Activated naive CD4-positive, alpha-beta T cell treated with anti-CD3 and anti-CD28 coated beads, Interleukin-2, amount 50 U/mL, for 24 hours (primary cell): ENCODE measurements around the gene RTKN.
"Not testable (repeated sequence)": the region's sequence is repeated elsewhere in the genome, so short reads cannot be mapped to it uniquely, and the experiment has no call there.

Experiments used
- H3K27ac Mint-ChIP-seq: one replicate; pipeline ENCODE4 v1.8.0; 2021; ENCODE audit warnings: mild to moderate bottlenecking, mixed read lengths
- H3K27me3 Mint-ChIP-seq: one replicate; pipeline ENCODE4 v1.8.0; 2021; ENCODE audit warnings: mixed read lengths
- H3K36me3 Mint-ChIP-seq: one replicate; pipeline ENCODE4 v1.8.0; 2021; ENCODE audit warnings: mixed read lengths
- H3K4me1 Mint-ChIP-seq: one replicate; pipeline ENCODE4 v1.8.0; 2021; ENCODE audit warnings: mixed read lengths
- H3K4me3 Mint-ChIP-seq: one replicate; pipeline ENCODE4 v1.8.0; 2021; ENCODE audit warnings: mild to moderate bottlenecking, mixed read lengths
- H3K9me3 Mint-ChIP-seq: one replicate; pipeline ENCODE4 v1.8.0; 2021; ENCODE audit warnings: mixed read lengths

Gene RTKN

DNA sequence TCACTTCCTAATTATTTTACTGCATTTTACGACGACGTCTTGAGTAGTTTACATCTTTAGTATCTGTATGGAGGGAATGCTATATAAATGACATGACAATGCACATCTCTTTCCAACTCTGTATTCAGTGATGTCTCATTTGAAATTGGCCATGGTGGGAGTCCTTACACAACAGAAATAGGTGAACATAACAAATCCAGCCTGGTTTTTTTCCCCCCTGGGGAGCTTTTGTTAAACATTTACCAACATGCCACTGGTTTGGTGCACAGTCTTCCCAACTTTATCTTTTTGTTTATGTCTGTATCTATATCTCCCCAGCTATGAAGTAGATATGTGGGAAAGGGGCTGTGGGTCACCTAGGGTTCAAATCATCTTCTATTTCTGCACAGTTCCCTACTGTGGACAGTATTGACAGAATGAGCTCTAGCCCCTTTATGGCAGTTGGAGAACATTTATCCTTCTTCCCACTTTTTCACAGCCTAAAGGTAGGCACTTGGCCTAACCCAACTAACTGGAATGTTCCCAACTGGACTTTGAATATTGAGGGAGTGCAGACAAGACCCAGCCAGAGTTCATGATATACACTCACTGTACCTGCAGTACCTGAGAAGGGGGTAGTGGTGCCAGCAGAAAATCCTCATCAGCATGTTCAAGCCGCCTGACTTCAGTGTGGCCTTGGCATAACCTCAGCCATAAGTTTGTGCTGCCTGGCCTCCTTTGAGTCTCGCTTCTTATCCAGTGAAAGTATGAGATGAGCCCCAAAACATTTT is 5.7 kb upstream of the RTKN start:
- no peak overlapping the region for H3K27ac Mint-ChIP-seq
- no peaks in the 10 kb centered on the region for H3K36me3 Mint-ChIP-seq
- no peak overlapping the region for H3K4me3 Mint-ChIP-seq
- H3K4me1 Mint-ChIP-seq, result peaks cover 3% of the 10 kb centered on the region
- peaks cover 7% of the 10 kb centered on the region for H3K27me3 Mint-ChIP-seq
- H3K9me3 Mint-ChIP-seq, result no peaks in the 10 kb centered on the region

DNA sequence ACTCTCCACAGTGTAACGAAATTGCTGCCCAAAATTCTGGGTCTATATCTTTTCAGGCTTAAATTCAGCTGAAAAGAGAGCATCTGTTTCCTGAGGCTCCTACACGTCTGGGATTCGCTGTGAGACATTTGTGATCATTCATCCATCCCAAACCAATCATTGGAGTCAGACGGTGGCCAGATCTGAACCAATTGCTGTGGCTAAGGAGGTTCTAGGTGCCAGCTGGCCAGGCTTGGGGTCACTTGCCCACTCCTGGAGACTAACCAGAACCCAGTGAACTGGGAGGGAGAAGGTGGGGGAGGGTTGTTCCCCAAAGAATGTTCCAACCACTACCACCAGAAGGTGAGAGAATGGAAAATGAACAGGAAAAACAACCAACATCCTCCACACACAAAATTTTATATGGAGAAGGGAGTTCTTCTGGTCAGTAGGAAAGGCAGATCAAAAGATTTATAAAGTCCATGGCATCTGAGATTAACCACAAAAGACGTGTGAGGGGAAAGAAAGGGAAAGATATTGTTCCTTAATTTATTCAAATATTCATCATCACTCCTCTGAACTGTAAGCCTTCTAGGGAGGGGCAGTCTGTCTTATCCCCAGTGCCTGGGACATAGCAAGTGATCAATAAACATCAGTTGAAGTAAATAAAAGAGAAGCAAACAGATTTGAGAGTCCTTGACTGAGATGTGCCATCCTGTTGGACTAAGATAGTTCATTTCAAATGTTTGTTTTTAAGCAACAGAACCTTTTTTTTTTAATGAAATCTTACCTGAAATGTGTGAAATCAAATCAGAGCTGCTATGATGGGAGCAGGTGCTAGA is 3.0 kb upstream of the RTKN start:
- Mint-ChIP-seq H3K9me3 (no peaks in the 10 kb centered on the region), H3K4me3 (no peak overlapping the region), H3K27me3 (peaks cover 14% of the 10 kb centered on the region), H3K36me3 (no peaks in the 10 kb centered on the region), H3K4me1 (peaks cover 8% of the 10 kb centered on the region), H3K27ac (no peak overlapping the region)

DNA sequence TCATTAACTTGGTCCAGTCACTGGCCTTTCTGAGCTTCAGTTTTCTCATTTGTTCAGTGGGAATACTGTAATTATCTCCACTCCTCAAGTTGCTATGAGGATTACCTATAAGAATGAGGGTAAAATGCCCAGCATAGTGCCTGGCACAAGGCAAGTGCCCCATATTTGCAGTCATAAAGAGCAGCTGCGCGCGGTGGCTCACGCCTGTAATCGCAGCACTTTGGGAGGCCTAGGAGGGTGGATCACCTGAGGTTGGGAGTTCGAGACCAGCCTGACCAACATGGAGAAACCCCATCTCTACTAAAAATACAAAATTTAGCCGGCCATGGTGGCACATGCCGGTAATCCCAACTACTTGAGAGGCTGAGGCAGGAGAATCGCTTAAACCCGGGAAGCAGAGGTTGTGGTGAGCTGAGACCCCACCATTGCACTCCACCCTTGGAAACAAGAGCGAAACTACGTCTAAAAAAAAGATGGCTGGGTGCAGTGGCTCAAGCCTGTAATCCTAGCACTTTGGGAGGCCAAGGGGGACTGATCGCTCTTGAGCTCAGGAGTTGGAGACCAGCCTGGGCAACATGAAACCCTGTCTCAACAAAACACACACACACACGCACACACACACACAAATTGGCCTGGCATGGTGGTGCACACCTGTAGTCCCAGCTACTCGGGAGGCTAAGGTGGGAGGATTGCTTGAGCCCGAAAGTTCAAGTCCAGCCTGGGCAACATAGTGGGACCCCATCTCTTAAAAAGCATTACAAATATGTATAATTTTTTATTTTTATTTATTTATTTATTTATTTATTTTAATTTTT is 953 bp upstream of the RTKN start:
- Mint-ChIP-seq H3K27me3 (peaks cover 18% of the 10 kb centered on the region), H3K4me3 (peak overlapping the region; percentile 82)
- H3K36me3 Mint-ChIP-seq, H3K4me1 Mint-ChIP-seq, H3K27ac Mint-ChIP-seq, H3K9me3 Mint-ChIP-seq: not testable (repeated sequence)

DNA sequence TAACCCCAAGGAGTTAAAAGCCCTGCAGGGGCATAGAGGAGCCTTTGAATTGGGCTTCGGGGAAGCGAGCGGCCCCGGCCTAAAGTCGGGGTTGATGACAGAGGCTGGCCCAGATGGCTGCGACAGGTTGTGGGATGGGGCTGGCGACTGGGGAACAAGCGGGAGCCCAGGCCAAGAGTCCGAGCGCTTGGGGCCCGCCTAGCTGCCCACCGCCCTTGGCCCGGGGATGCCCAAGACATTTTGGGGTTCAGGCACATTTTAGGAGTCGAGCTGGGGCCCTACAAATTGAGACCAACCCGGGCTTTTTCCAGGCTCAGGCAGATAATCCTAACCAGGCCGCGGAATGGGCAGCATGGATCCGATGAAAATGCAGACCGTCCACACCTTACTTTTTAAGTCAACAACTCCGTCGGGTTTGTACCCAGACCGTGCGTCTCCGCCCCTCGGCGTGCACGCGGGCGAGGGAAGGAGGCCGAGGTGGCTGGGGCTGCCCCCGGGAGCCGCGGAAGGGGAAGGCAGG is 507 bp downstream of the RTKN start:
- Mint-ChIP-seq H3K27me3 (peaks cover 18% of the 10 kb centered on the region), H3K4me3 (no peak overlapping the region)

DNA sequence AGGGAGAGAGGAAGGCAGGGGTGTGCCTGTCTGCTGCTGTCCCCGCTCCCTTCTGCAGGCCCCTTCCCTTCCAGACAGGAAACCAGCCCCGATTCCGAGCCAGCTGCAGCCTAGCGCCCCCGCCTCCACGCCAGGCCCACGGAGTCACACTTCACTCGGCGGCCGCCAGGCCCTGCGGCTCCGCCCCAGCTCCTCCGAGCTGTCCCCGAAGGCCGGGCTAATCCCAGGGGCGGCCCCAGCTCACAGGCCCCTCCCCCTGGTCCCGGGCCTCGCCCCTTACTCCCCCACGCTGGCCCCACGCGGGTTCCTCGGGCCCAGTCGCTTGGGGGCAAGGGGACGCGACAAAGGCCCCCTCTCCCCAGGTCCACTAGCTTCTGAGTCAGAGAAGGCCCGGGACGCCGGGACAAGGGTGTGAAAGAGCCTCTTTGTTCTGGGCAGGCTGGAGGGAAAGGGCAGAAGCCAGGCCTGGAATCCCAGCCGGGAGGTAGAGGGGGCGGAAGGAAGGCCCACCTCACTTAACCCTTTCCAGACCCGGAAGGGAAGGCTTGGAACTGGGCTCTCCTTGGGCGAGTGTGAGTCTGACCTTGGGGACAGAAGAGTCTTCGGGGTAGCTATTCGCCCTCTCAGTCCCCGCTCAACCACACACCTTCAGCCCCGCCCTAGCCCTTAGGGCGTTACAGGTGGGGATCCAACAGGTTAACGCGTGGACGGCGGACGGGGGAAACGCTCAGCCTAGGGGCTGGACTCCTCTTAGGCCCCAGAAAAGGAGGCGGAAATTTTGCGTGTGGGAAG is 1.2 kb downstream of the RTKN start:
- Mint-ChIP-seq H3K4me3 (peak overlapping the region; percentile 60), H3K27ac (no peak overlapping the region), H3K4me1 (peaks cover 8% of the 10 kb centered on the region)

More for the DNA sequence above, 507 bp downstream of the RTKN start:
- Mint-ChIP-seq H3K4me1 (peaks cover 8% of the 10 kb centered on the region), H3K9me3 (no peaks in the 10 kb centered on the region), H3K27ac (no peak overlapping the region), H3K36me3 (no peaks in the 10 kb centered on the region)

DNA sequence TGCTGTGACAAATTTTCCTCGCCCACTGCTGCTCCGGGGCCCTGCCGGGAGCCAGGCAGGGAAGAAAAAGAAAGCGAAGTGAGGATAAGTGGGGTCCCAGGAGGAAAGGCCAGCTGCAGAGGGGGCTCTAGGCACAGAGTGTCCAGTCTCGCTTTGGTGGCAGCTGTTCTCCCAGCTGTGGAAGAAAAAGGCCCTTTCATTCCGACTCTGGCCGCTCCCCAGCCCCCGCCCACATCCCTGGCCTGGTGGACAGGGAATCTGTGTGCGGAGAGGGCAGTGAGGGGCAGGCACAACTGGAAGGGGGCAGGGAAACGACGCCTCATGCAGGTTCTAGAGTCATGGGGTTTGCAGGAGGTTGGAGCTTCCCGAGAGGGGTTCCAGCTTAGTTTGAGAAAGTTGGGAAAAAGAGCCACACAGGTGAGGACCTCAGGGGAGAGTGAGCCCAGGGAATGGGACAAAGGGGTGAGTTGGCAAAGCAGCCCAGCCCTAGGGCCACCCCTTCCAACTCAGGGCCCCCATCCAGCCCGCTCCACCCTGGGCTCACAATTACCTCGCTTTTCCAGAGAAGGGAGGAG is 1.8 kb downstream of the RTKN start:
- Mint-ChIP-seq H3K4me1 (peaks cover 8% of the 10 kb centered on the region), H3K27me3 (peaks cover 16% of the 10 kb centered on the region), H3K9me3 (no peaks in the 10 kb centered on the region), H3K27ac (no peak overlapping the region), H3K4me3 (peak overlapping the region; percentile 60), H3K36me3 (no peaks in the 10 kb centered on the region)

More for the DNA sequence above, 1.2 kb downstream of the RTKN start:
- Mint-ChIP-seq H3K9me3 (no peaks in the 10 kb centered on the region), H3K36me3 (no peaks in the 10 kb centered on the region), H3K27me3 (peaks cover 18% of the 10 kb centered on the region)

DNA sequence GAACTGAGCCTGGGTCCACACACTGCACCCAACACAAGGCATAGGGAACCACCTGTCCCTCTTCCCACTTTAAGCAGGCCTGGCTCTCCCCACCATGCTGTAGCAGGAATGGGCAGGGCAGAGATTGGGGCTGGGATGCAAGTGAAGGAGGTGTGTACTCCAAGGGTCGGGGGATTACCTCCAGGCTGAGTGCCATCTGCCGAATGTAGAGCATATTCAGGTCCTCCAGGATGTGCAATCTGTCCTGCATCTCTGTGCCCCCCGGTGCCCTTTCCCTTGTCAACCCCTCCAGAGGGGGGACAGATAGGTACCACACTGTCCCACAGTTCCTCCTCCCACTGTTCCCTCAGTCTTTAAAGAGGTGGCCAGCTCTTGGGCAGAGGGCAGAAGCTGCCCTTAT is 2.4 kb downstream of the RTKN start:
- H3K9me3 Mint-ChIP-seq, result no peaks in the 10 kb centered on the region
- no peak overlapping the region for H3K4me3 Mint-ChIP-seq
- H3K27ac Mint-ChIP-seq, result no peak overlapping the region

DNA sequence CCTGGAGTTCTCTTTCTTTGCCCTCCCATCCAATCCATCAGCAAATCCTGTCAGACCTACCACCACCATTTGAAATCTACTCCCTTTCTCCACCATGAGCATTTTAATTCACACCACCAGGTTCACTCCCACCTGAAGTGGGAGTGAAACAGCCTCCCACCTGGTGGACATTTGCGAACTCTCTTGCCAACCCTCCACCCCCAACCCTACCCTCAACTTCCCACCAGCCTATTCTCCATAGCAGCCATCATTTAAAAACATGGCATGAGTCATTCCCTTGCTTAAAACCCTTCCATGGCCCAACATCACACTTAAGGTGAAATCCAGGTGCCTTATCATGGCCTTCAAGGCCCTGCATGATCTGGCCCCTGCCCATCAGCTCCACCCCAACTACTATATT is 3.5 kb downstream of the RTKN start:
- Mint-ChIP-seq H3K27ac (peak overlapping the region; percentile 15), H3K4me3 (no peak overlapping the region), H3K36me3 (no peaks in the 10 kb centered on the region), H3K27me3 (peaks cover 12% of the 10 kb centered on the region), H3K9me3 (no peaks in the 10 kb centered on the region), H3K4me1 (peaks cover 8% of the 10 kb centered on the region)

More for the DNA sequence above, 2.4 kb downstream of the RTKN start:
- no peaks in the 10 kb centered on the region for H3K36me3 Mint-ChIP-seq
- peaks cover 14% of the 10 kb centered on the region for H3K27me3 Mint-ChIP-seq
- peaks cover 8% of the 10 kb centered on the region for H3K4me1 Mint-ChIP-seq

DNA sequence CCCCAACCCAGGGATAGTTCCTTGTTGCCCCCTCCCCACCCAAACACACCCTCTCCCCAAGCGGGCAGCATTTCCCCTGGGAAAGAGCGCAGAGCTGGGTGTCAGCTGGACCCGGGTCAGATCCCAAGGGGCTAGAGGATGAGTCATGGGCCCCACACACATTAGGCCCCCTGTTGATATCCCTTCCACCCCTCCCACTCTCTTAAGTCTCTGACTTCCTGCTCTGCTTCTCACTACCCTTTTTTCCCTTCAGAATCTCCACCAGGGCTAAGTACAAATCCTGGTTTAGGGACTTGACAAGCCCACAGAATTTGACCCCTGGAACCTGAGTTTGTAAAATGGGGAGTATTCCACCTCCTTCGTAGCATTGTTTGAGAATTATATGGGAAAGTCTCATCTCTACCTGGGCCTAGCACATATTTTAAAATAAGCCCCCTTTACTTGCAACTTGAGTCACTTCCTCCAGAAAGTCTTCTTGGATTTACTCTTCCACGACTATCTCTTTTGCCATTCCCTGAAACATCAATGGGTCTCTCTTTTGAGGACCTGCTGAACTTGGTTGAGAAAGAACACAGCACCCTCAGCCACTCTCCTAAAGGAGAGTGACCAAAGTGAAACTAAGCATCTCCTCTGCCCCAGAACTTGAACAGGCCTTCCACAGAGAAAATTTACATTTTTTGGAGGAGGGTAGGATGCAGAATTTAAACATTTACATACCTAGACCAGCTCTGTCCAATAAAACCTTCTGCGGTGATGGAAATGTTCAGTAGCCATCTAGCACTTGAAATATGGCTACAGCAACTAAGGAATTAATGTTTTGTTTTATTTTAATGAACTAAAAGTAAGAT is 4.7 kb downstream of the RTKN start:
- Mint-ChIP-seq H3K36me3 (no peaks in the 10 kb centered on the region), H3K4me1 (peaks cover 4% of the 10 kb centered on the region), H3K27ac (peak overlapping the region; percentile 27), H3K27me3 (peaks cover 8% of the 10 kb centered on the region), H3K4me3 (no peak overlapping the region), H3K9me3 (no peaks in the 10 kb centered on the region)

DNA sequence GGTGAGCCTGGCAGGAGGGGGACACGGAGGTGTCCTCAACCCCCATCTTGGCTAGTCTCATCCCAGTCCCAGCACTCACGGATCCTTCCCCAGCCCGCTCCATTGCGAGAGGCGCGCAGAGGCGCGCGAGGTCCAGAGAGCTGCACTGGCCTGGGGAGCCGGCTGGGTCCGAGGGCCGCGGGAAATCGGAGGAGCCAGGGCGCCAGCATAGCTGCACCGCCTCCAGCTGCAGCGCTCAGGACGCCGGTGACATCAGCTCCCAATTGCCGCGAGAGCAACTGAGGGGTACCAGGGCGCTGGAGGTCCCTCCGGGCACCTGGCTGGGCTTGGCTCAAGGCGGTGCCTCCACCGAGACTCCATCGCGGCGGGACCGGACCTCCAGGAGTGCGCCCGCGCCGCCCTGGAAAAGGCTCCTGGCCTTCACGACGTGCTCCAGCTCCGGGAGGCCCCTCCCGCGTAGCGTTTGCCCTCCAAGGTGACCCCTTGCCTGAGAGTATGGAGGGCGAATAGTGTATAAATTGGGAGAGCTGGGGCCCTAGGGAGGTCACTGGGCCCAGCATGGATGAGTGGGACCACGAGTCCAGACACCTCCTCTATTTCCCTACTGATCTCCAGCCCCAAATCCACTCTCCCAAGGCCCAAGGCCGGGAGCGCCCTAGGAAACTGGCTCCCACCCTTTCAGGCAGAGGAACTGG is 5.5 kb downstream of the RTKN start:
- Mint-ChIP-seq H3K4me1 (peaks cover 4% of the 10 kb centered on the region), H3K4me3 (no peak overlapping the region)

DNA sequence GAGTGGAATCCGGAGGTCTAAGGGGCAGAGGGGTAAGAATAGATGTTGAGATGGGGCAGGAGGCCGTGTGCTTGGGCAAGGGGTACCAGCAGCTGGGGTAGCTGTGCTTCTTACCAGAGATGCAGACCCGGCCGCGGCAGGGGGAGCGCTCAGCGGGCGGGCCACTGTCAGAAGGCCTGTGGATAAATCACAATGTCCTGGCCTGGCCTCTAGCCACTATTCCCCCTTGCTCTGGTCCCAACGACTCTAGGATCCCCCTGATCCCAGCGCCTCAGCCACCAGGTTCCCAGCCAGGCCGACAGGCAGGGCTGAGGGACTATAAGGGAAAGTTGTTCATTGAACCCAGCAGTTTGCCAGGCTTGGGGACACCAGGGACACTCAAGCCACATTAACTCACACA is 11.2 kb downstream of the RTKN start:
- no peaks in the 10 kb centered on the region for H3K27me3 Mint-ChIP-seq
- H3K4me1 Mint-ChIP-seq, result no peaks in the 10 kb centered on the region
- H3K36me3 Mint-ChIP-seq, result peaks cover 2% of the 10 kb centered on the region
- no peaks in the 10 kb centered on the region for H3K9me3 Mint-ChIP-seq
- no peak overlapping the region for H3K27ac Mint-ChIP-seq
- H3K4me3 Mint-ChIP-seq, result no peak overlapping the region

More for the DNA sequence above, 5.5 kb downstream of the RTKN start:
- no peaks in the 10 kb centered on the region for H3K36me3 Mint-ChIP-seq
- H3K27ac Mint-ChIP-seq, result no peak overlapping the region
- peaks cover 8% of the 10 kb centered on the region for H3K27me3 Mint-ChIP-seq
- H3K9me3 Mint-ChIP-seq, result no peaks in the 10 kb centered on the region

DNA sequence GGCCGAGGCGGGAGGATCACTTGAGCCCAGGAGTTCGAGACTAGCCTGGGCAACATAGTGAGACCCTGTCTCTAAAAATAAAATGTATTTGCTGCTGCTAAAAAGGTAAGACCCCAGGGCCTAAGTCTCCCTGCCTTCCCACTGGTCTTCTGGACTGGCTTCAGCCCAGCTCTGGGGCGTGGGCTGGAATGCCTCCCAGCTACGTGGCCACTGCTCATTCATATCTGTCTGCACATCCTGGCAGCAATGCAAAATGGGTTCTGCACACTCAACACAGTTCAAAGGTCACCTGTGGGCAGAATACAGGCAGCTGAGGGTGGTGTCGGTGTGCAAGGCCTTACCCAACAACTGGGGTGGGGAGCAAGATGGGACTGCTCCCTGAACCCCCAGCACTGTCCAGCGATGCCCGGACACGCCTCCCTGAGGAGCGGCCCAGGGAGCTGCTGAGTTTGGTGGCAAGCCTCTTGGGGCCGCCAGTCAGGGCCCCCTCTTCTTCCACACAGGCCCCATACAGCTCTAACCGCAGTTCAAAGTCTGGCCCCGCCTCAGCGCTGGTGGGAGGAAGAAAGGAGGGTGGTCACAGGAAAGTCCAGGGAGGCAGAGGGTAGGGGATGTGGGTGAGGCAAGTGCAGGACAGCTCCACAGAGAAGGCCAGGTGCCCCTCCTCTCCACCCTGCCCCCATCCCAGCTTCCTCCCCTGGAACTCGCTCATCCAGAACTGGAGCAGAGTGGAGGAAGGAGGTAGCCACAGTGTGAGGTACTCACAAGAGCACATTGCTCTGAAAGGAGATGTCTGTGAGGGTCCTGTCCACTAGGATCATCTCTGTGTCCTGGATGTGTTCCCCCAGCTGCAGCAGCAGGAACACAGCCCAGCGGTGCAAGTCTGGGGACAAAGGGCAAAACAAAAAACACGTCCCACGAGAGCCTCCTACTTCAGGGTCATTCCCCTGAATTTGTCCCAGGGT is 12.0 kb downstream of the RTKN start:
- Mint-ChIP-seq H3K27ac (no peak overlapping the region), H3K9me3 (no peaks in the 10 kb centered on the region), H3K4me3 (no peak overlapping the region), H3K27me3 (no peaks in the 10 kb centered on the region), H3K36me3 (peaks cover 4% of the 10 kb centered on the region), H3K4me1 (no peaks in the 10 kb centered on the region)
